Measurements from ENCODE around the gene LIN37. TPM values are rescaled to one million over a fixed set of nuclear protein-coding genes. Genes with fewer than 3 reads are reported as not detected.
"Not testable (repeated sequence)": the region's sequence is repeated elsewhere in the genome, so short reads cannot be mapped to it uniquely, and the experiment has no call there.

The LIN37 gene
- total RNA-seq, 4 donors from 2014 or later: 14.8 to 19.5 (median 16.6) TPM

DNA sequence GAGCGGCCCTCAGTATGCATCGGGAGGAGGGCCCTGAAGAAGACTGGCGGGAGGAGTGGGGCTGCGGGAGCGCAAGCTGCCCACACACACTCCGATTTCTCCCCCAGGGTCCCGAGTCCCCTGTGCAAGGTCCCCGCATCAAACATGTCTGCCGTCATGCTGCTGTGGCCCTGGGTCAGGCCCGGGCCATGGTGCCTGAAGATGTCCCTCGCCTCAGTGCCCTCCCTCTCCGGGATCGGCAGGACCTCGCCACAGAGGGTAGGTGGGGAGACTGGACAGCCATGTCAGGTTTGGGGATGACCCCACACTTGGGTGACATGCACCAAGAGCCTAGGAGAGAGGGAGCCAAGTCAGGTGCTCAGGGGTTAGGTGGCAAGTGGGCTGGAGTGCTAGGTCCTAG lies 25.9 kb upstream of the LIN37 start:
- Histone ChIP-seq H3K27me3 (no peaks in the 10 kb centered on the region), H3K36me3 (peaks cover 10 to 74% of the 10 kb centered on the region in 2 donors), H3K27ac (no peak overlapping the region), H3K4me3 (no peak overlapping the region), H3K4me1 (peaks cover 14% of the 10 kb centered on the region in 2 donors), H3K9me3 (no peaks in the 10 kb centered on the region)
- intact Hi-C loops (cut with DNase I; ENCODE audit: low total_unique reads): no loop called here
- in situ Hi-C loops (cut with MboI; ENCODE audit: low sequenced_read_pairs in 4 of 4): loop anchor here in 1 of 4 donors (25.0 kb wide), 1 partner anchor 185 kb away; the partner anchor contains the start of genes GAPDHS, SBSN and TMEM147
- ATAC-seq (no peak), DNase-seq (no peak)
- TF ChIP-seq POLR2A (IDR thresholded peaks at IDR 0.05): no peak
- TF ChIP-seq, protein P1, sequence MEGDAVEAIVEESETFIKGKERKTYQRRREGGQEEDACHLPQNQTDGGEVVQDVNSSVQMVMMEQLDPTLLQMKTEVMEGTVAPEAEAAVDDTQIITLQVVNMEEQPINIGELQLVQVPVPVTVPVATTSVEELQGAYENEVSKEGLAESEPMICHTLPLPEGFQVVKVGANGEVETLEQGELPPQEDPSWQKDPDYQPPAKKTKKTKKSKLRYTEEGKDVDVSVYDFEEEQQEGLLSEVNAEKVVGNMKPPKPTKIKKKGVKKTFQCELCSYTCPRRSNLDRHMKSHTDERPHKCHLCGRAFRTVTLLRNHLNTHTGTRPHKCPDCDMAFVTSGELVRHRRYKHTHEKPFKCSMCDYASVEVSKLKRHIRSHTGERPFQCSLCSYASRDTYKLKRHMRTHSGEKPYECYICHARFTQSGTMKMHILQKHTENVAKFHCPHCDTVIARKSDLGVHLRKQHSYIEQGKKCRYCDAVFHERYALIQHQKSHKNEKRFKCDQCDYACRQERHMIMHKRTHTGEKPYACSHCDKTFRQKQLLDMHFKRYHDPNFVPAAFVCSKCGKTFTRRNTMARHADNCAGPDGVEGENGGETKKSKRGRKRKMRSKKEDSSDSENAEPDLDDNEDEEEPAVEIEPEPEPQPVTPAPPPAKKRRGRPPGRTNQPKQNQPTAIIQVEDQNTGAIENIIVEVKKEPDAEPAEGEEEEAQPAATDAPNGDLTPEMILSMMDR (IDR thresholded peaks at IDR 0.05 in 4 of 5, conservative IDR thresholded peaks at IDR 0.05 in 1 of 5): no peak

GRCh38 chr19:35722897-35723296 lies 25.5 kb upstream of the LIN37 start:
- Histone ChIP-seq H3K9me3 (no peaks in the 10 kb centered on the region), H3K36me3 (peaks cover 10 to 78% of the 10 kb centered on the region in 2 donors), H3K27me3 (no peaks in the 10 kb centered on the region), H3K4me3 (no peak overlapping the region), H3K4me1 (peaks cover 14% of the 10 kb centered on the region in 2 donors), H3K27ac (no peak overlapping the region)
- DNase-seq (no peak), ATAC-seq (no peak)
- intact Hi-C loops (cut with DNase I; ENCODE audit: low total_unique reads) (no loop called here), in situ Hi-C loops (cut with MboI; ENCODE audit: low sequenced_read_pairs in 4 of 4) (loop anchor here in 1 of 4 donors (25.0 kb wide), 1 partner anchor 186 kb away; the partner anchor contains the start of genes GAPDHS, SBSN and TMEM147)
- TF ChIP-seq, protein P1 (IDR thresholded peaks at IDR 0.05 in 4 of 5, conservative IDR thresholded peaks at IDR 0.05 in 1 of 5): no peak
- TF ChIP-seq POLR2A (IDR thresholded peaks at IDR 0.05): no peak

- intact Hi-C loops (cut with DNase I; ENCODE audit: low total_unique reads) (no loop called here), in situ Hi-C loops (cut with MboI; ENCODE audit: low sequenced_read_pairs in 4 of 4) (loop anchor here in 1 of 4 donors (25.0 kb wide), 1 partner anchor 186 kb away; the partner anchor contains the start of genes GAPDHS, SBSN and TMEM147)
- DNase-seq: no peak
- Histone ChIP-seq H3K27me3 (no peaks in the 10 kb centered on the region), H3K9me3 (no peaks in the 10 kb centered on the region), H3K4me3 (no peak overlapping the region), H3K4me1 (peaks cover 11 to 12% of the 10 kb centered on the region in 2 donors), H3K36me3 (peaks cover 10 to 86% of the 10 kb centered on the region in 2 donors), H3K27ac (no peak overlapping the region)
- no peak for TF ChIP-seq POLR2A (IDR thresholded peaks at IDR 0.05)
- TF ChIP-seq, protein P1 (IDR thresholded peaks at IDR 0.05 in 4 of 5, conservative IDR thresholded peaks at IDR 0.05 in 1 of 5): no peak
- no peak for ATAC-seq
Observed at GRCh38 chr19:35723671-35724070, 24.7 kb upstream of the LIN37 start.

DNA sequence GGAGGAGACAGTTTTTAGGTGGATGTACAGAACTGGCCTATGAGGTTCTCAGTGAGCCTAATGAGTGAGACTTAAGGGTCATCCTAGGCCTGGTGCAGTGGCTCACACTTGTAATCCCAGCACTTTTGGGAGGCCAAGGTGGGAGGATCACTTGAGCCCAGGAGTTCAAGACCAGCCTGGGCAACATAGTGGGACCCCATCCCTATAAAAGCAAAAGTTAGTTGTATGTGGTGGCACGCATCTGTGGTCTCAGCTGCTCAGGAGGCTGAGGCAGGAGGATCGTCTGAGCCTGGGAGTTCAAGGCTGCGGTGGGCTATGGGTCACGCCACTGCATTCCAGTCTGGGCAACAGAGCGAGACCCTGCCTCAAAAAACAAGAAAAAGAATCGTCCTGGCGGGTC lies 24.2 kb upstream of the LIN37 start:
- H3K27me3 ChIP-seq; H3K4me3 ChIP-seq; H3K4me1 ChIP-seq; H3K9me3 ChIP-seq; DNase-seq; H3K27ac ChIP-seq; ATAC-seq; intact Hi-C loops (cut with DNase I; ENCODE audit: low total_unique reads): not testable (repeated sequence)
- peaks cover 10 to 91% of the 10 kb centered on the region in 2 donors for H3K36me3 ChIP-seq
- in situ Hi-C loops (cut with MboI; ENCODE audit: low sequenced_read_pairs in 4 of 4): loop anchor here in 1 of 4 donors (25.0 kb wide), 1 partner anchor 187 kb away; the partner anchor contains the start of genes GAPDHS, SBSN and TMEM147

DNA sequence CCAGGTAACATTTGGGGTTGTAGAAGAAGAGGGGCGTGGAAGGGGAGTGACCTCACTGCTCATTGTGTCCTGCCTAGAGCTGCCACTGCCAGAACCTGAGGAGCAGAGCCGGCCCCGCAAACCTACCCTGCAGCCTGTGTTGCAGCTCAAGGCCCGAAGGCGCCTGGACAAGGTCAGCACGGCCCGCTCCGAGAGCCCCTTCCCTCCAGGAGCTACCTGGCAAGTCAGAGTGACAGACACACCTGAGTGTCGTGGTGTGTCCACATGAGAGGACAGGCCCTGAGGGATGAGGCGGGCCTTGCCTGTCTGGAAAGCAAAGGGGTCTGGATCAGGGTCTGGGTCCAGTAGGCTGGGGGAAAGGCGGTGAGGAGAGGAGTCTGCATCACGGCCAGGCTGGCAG lies 23.8 kb upstream of the LIN37 start:
- no peak for TF ChIP-seq POLR2A (IDR thresholded peaks at IDR 0.05)
- H3K27me3 ChIP-seq: no peaks in the 10 kb centered on the region
- no peak overlapping the region for H3K27ac ChIP-seq
- in situ Hi-C loops (cut with MboI; ENCODE audit: low sequenced_read_pairs in 4 of 4): loop anchor here in 1 of 4 donors (25.0 kb wide), 1 partner anchor 187 kb away; the partner anchor contains the start of genes GAPDHS, SBSN and TMEM147
- intact Hi-C loops (cut with DNase I; ENCODE audit: low total_unique reads): no loop called here
- H3K9me3 ChIP-seq: no peaks in the 10 kb centered on the region
- H3K36me3 ChIP-seq: peaks cover 10 to 95% of the 10 kb centered on the region in 2 donors
- peaks cover 2 to 3% of the 10 kb centered on the region in 2 donors for H3K4me1 ChIP-seq
- DNase-seq: no peak
- H3K4me3 ChIP-seq: no peak overlapping the region
- no peak for ATAC-seq
